NCI-H2081 treated with DMSO at 0.1 percent for 48 hours (cell line): ENCODE results near the gene KBTBD8.
A peak's percentile ranks its signal among the peaks of the same experiment; 100 is the strongest.

Experiments
- DNase-seq: peaks from one replicate; lab custom pipeline; 2025; lab: John Stamatoyannopoulos, UW

Gene KBTBD8

GRCh38 chr3:66998113-66998903 is at the start of gene KBTBD8:
Gene KBTBD8, plus strand, starts transcription at chr3:66998307. Its CDS starts 49 bp downstream, at chr3:66998356.
- peak; percentile 78 for DNase-seq

GRCh38 chr3:66948838-66949237 is 49.3 kb upstream of the KBTBD8 start:
- no peak for DNase-seq

- no peak for DNase-seq
Measured at GRCh38 chr3:66949898-66950297, 48.2 kb upstream of the KBTBD8 start.

- DNase-seq: no peak
Measured at GRCh38 chr3:66952357-66952756, 45.8 kb upstream of the KBTBD8 start.

GRCh38 chr3:66953934-66954445 is 44.1 kb upstream of the KBTBD8 start:
- DNase-seq: no peak

GRCh38 chr3:66956742-66957141 is 41.4 kb upstream of the KBTBD8 start:
- DNase-seq: no peak

- no peak for DNase-seq
Measured at GRCh38 chr3:66957367-66957766, 40.7 kb upstream of the KBTBD8 start.

- DNase-seq: no peak
Measured at GRCh38 chr3:66958067-66958466, 40.0 kb upstream of the KBTBD8 start.

- DNase-seq: no peak
Measured at GRCh38 chr3:66962664-66963063, 35.4 kb upstream of the KBTBD8 start.

GRCh38 chr3:66971245-66971644 is 26.9 kb upstream of the KBTBD8 start:
- no peak for DNase-seq

- peak; percentile 16 for DNase-seq
Measured at GRCh38 chr3:66971891-66972551, 26.1 kb upstream of the KBTBD8 start.

- no peak for DNase-seq
Measured at GRCh38 chr3:66980791-66981190, 17.3 kb upstream of the KBTBD8 start.

GRCh38 chr3:66983101-66983500 is 15.0 kb upstream of the KBTBD8 start:
- DNase-seq: no peak

- DNase-seq: no peak
Measured at GRCh38 chr3:66985336-66985920, 12.7 kb upstream of the KBTBD8 start.

- no peak for DNase-seq
Measured at GRCh38 chr3:66986406-66986805, 11.7 kb upstream of the KBTBD8 start.

GRCh38 chr3:66989241-66989640 is 8.9 kb upstream of the KBTBD8 start:
- DNase-seq: no peak

- no peak for DNase-seq
Measured at GRCh38 chr3:66989860-66990696, 8.0 kb upstream of the KBTBD8 start.

- no peak for DNase-seq
Measured at GRCh38 chr3:66991459-66991858, 6.6 kb upstream of the KBTBD8 start.

GRCh38 chr3:66993082-66993481 is 5.0 kb upstream of the KBTBD8 start:
- DNase-seq: no peak

GRCh38 chr3:66994588-66994987 is 3.5 kb upstream of the KBTBD8 start:
- no peak for DNase-seq

- no peak for DNase-seq
Measured at GRCh38 chr3:66996696-66997095, 1.4 kb upstream of the KBTBD8 start.

GRCh38 chr3:66997560-66998112 is 471 bp upstream of the KBTBD8 start:
- no peak for DNase-seq
